Fibroblast of pulmonary artery (primary cell): ENCODE measurements around the gene DERA.
"Not testable (repeated sequence)": the region's sequence is repeated elsewhere in the genome, so short reads cannot be mapped to it uniquely, and the experiment has no call there.

ENCODE experiments used
- DNase-seq: peaks from one replicate; pipeline ENCODE4 v3.0.0-alpha.2; 2010; ENCODE audit warnings: low read depth
- H3K4me3 ChIP-seq: replicated peaks from 2 replicates; pipeline ENCODE4 v1.5.1; 2011; ENCODE audit warnings: low read depth, mild to moderate bottlenecking, control low read depth, low read length, moderate library complexity
- CTCF ChIP-seq: IDR thresholded peaks from 2 replicates; pipeline ENCODE4 v1.5.1; 2011; ENCODE audit warnings: mild to moderate bottlenecking, control low read depth, low read length, inconsistent platforms; ENCODE audit errors: missing control alignments

Gene DERA

GRCh38 chr12:15963271-15963670, 52.1 kb downstream of the DERA start:
- H3K4me3 ChIP-seq = no peak overlapping the region
- TF ChIP-seq CTCF = no peak
- DNase-seq = peak; percentile 33

- TF ChIP-seq CTCF = no peak
- peak; percentile 29 for DNase-seq
- no peak overlapping the region for H3K4me3 ChIP-seq
These were observed 55.3 kb downstream of the DERA start for GRCh38 chr12:15966426-15966825.

- DNase-seq = not testable (repeated sequence)
These were observed 55.9 kb downstream of the DERA start for GRCh38 chr12:15967053-15967452.

GRCh38 chr12:15971211-15971610, 60.1 kb downstream of the DERA start:
- no peak for DNase-seq
- no peak overlapping the region for H3K4me3 ChIP-seq
- TF ChIP-seq CTCF = no peak

More at GRCh38 chr12:15967053-15967452, 55.9 kb downstream of the DERA start:
- not testable (repeated sequence) for H3K4me3 ChIP-seq

GRCh38 chr12:15972894-15973293, 61.8 kb downstream of the DERA start:
- no peak for DNase-seq
- no peak for TF ChIP-seq CTCF

GRCh38 chr12:15977999-15978951, 67.1 kb downstream of the DERA start:
- TF ChIP-seq CTCF = no peak
- no peak overlapping the region for H3K4me3 ChIP-seq
- peak; percentile 92 for DNase-seq

More at GRCh38 chr12:15972894-15973293, 61.8 kb downstream of the DERA start:
- H3K4me3 ChIP-seq = no peak overlapping the region

GRCh38 chr12:15979096-15980092, 68.3 kb downstream of the DERA start:
- DNase-seq = peak; percentile 71
- no peak overlapping the region for H3K4me3 ChIP-seq
- peak; percentile 65 for TF ChIP-seq CTCF
